Stomach (tissue), 9 donors: ENCODE results near the gene SLC18A3. TPM values are rescaled to one million over a fixed set of nuclear protein-coding genes. Genes with fewer than 3 reads are reported as not detected.

Experiments
- DNase-seq, 2 donors: peaks; one replicate each; pipeline versions ENCODE4 v3.0.0 to v3.0.0-alpha.2; 2013 to 2019
- H3K27ac ChIP-seq, 5 donors: fragments of 200-600 bp in 4 of 5; sonication (generic) in 4 of 5; one replicate each; pipeline ENCODE4 v1.5.1; 2013 to 2019; ENCODE audit warnings: mild to moderate bottlenecking in 1 of 5, moderate library complexity in 1 of 5
- H3K27me3 ChIP-seq, 3 donors: fragments of 200-600 bp; sonication (generic); one replicate each; pipeline ENCODE4 v1.5.1; 2017 to 2019; ENCODE audit warnings: mixed run types in 1 of 3
- H3K36me3 ChIP-seq, 4 donors: fragments of 200-600 bp; sonication (generic); 1 replicate in 3 of 4; 2 replicates in 1 of 4; pipeline ENCODE4 v1.5.1; 2016 to 2019
- H3K4me1 ChIP-seq, 4 donors: fragments of 200-600 bp; sonication (generic); one replicate each; pipeline ENCODE4 v1.5.1; 2016 to 2019
- H3K4me3 ChIP-seq, 4 donors: fragments of 200-600 bp; sonication (generic) in 3 of 4; one replicate each; pipeline ENCODE4 v1.5.1; 2016 to 2019; ENCODE audit warnings: mild to moderate bottlenecking in 1 of 4
- H3K9me3 ChIP-seq, 4 donors: fragments of 200-600 bp; sonication (generic); one replicate each; pipeline ENCODE4 v1.5.1; 2016 to 2019
- EP300 ChIP-seq: sonication (generic); formaldehyde crosslinking; IDR thresholded peaks from one replicate; pipeline ENCODE4 v1.6.1; 2017; ENCODE audit warnings: antibody characterized with exemption
- POLR2A ChIP-seq, 4 donors: fragments of 450-650 bp; IDR thresholded peaks; one replicate each; pipeline ENCODE4 v1.6.1; 2016; ENCODE audit warnings: antibody characterized with exemption in 4 of 4, control low read depth in 2 of 4, mild to moderate bottlenecking in 1 of 4, moderate library complexity in 1 of 4
- POLR2AphosphoS5 ChIP-seq, 3 donors: sonication (generic); formaldehyde crosslinking; IDR thresholded peaks; one replicate each; pipeline ENCODE4 v1.6.1; 2016; ENCODE audit warnings: antibody characterized with exemption in 3 of 3
- WGBS, 5 donors: extraction: QIAGEN DNeasy Blood & Tissue Kit in 3 of 5; methylation state at CpG; one replicate each; pipeline versions ENCODE4 v1.1.5 to v1.1.7; 2013 to 2018; 5-methylcytosine and 5-hydroxymethylcytosine counted together
- intact Hi-C: fragments of 100-400 bp; cut with DNase I; formaldehyde crosslinking; loops from one replicate; pipeline ENCODE4 v1.15.1; 2023; ENCODE audit warnings: low total_unique reads
- polyA plus RNA-seq, 3 donors: library from polyadenylated mRNA; stranded (reverse); fragments of 200-250 nt; gene quantifications; one replicate each; pipeline ENCODE4 v1.2.3, GENCODE V29; 2013
- total RNA-seq, 5 donors: library from RNA; depleted of rRNA; stranded (reverse); fragments of >200 nt; gene quantifications; one replicate each; pipeline versions ENCODE4 v1.1.0 to v1.2.3, GENCODE V29; 2014 to 2016
- TF ChIP-seq, protein P1 (sequence below), 7 experiments: fragments of 450-650 bp in 4 of 7; fragments of 200-600 bp in 3 of 7; sonication (generic) in 3 of 7; IDR thresholded peaks; one replicate each; pipeline ENCODE4 v1.5.1; 2016 to 2019; ENCODE audit warnings: antibody characterized with exemption in 7 of 7, control low read depth in 2 of 7, mild to moderate bottlenecking in 1 of 7
- donor health status: healthy with polysubstance abuse.
- donor health status: Bipolar disorder and iron deficiency.
- donor health status: healthy.

The SLC18A3 gene
- total and polyA plus RNA-seq, 8 donors = 0.20 to 0.73 TPM; not detected in 6

DNA sequence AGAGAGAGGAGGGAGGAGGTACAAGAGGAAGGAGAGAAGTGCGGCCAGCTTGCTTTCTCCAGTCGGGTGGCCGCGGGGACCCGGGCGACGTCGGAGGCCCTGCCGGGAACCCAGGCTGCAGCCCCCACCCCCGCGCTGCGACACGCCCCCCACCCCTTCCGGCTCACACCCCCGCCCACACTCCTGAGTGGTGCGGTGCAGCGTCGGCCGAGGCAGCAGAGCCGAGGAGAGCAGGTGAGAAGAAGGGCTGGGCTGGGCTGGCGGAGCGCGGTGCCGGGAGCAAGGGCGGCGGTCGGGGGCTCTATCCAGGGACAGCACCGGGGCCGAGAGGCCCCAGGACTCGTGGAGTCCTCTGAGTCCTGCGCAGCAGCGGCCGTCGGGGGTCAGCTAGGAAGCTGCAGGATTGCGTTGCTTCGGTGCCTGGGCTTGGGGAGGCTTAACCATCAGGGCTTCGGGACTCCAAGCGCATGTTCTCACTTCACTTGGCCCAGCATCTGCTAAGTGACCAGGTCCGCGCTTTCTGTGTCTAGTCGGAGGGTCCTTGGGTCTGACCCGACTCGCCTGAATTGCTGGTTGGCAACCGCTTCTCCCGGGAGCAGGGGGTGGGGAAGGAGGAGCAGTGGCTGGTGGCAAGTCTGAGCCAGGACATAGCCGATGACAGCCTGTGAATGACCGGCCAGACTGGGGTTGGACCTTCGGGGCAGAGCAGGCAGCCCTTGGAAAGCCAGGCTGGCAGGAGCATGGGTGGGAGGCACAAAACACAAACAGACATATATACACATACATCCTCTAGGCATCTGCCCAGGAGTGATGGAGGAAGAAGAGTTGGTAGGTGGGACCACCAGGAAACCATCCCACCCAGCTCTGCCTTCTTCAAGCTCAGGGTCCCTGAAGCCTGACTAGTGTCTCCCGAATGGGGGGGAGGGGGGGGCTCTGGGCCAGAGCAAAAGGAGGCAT, 4.4 kb downstream of the SLC18A3 start:
- WGBS, 5 donors = 4 to 8% (median 6%) methylated on average over 27 to 49 of the region's 49 CpGs
- DNase-seq = no peak
- H3K4me3 ChIP-seq = no peak overlapping the region
- H3K4me1 ChIP-seq = peaks cover 12 to 51% (median 25%) of the 10 kb centered on the region in 4 donors
- no peaks in the 10 kb centered on the region for H3K36me3 ChIP-seq
- peaks cover 42 to 100% (median 80%) of the 10 kb centered on the region in 3 donors for H3K27me3 ChIP-seq
- TF ChIP-seq EP300 (no peak), POLR2AphosphoS5 (IDR thresholded peaks at IDR 0.05) (no peak), POLR2A (IDR thresholded peaks at IDR 0.05) (no peak)
- TF ChIP-seq, protein P1, sequence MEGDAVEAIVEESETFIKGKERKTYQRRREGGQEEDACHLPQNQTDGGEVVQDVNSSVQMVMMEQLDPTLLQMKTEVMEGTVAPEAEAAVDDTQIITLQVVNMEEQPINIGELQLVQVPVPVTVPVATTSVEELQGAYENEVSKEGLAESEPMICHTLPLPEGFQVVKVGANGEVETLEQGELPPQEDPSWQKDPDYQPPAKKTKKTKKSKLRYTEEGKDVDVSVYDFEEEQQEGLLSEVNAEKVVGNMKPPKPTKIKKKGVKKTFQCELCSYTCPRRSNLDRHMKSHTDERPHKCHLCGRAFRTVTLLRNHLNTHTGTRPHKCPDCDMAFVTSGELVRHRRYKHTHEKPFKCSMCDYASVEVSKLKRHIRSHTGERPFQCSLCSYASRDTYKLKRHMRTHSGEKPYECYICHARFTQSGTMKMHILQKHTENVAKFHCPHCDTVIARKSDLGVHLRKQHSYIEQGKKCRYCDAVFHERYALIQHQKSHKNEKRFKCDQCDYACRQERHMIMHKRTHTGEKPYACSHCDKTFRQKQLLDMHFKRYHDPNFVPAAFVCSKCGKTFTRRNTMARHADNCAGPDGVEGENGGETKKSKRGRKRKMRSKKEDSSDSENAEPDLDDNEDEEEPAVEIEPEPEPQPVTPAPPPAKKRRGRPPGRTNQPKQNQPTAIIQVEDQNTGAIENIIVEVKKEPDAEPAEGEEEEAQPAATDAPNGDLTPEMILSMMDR (IDR thresholded peaks at IDR 0.05) = no peak
- peaks cover 0 to 11% (median 0%) of the 10 kb centered on the region in 4 donors for H3K9me3 ChIP-seq
- intact Hi-C loops = no loop called here
- H3K27ac ChIP-seq = no peak overlapping the region

DNA sequence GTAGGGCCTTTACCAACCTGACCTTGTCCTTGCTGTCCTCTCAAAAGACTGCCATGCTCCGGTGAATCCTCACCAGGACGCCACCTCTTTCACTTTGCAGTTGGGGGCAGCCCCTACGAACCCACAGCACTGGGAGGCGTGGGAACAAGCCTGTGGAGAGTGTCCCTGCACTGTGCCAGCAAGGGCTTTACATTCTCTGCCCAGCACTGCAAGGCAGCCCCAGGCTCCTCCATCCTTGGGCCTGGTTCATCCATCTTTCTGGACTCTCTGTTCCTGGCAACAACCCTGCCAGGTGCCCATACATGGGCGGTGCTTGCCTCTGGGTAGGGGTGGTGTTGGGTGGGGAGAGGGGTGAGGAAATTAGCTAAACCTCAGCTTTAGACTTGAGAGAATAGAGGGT, 5.1 kb downstream of the SLC18A3 start:
- Histone ChIP-seq H3K36me3 (no peaks in the 10 kb centered on the region), H3K27me3 (peaks cover 35 to 100% (median 77%) of the 10 kb centered on the region in 3 donors), H3K9me3 (peaks cover 0 to 11% (median 0%) of the 10 kb centered on the region in 4 donors), H3K4me1 (peaks cover 6 to 44% (median 19%) of the 10 kb centered on the region in 4 donors), H3K4me3 (no peak overlapping the region), H3K27ac (no peak overlapping the region)
- no peak for DNase-seq
- TF ChIP-seq POLR2AphosphoS5 (IDR thresholded peaks at IDR 0.05) (no peak), EP300 (no peak), POLR2A (IDR thresholded peaks at IDR 0.05) (no peak)
- TF ChIP-seq, protein P1 (IDR thresholded peaks at IDR 0.05) = no peak
- 55 to 72% (median 65%) methylated on average over 5 of the region's 5 CpGs for WGBS, 5 donors
- intact Hi-C loops = no loop called here

DNA sequence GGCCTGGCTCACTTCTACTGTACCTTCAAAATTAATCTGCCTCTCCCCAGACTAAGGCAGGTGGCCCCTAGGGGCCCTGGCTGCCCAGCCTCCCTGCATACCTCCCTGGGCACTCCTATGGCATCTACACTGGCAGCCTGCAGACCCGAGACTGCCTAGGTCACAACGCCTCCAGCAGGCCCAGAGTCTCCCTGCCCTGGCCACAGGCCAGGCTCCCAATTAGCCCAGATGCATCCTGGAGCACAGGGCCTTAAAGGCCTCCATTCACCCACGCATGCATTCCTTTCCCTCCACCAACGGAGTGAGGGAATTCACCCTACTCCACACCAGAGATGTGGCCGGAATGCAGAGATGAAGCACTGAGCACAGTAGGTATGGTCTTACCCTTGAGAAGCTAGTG, 5.6 kb downstream of the SLC18A3 start:
- H3K27me3 ChIP-seq = peaks cover 31 to 100% (median 72%) of the 10 kb centered on the region in 3 donors
- peaks cover under 1 to 39% (median 14%) of the 10 kb centered on the region in 4 donors for H3K4me1 ChIP-seq
- WGBS, 5 donors = 64 to 80% (median 69%) methylated on average over 5 of the region's 5 CpGs
- DNase-seq = no peak
- no peaks in the 10 kb centered on the region for H3K36me3 ChIP-seq
- intact Hi-C loops = no loop called here
- H3K4me3 ChIP-seq = no peak overlapping the region
- TF ChIP-seq POLR2A (IDR thresholded peaks at IDR 0.05) (no peak), POLR2AphosphoS5 (IDR thresholded peaks at IDR 0.05) (no peak), EP300 (no peak)
- TF ChIP-seq, protein P1 (IDR thresholded peaks at IDR 0.05) = no peak
- no peak overlapping the region for H3K27ac ChIP-seq
- peaks cover 0 to 11% (median 0%) of the 10 kb centered on the region in 4 donors for H3K9me3 ChIP-seq

DNA sequence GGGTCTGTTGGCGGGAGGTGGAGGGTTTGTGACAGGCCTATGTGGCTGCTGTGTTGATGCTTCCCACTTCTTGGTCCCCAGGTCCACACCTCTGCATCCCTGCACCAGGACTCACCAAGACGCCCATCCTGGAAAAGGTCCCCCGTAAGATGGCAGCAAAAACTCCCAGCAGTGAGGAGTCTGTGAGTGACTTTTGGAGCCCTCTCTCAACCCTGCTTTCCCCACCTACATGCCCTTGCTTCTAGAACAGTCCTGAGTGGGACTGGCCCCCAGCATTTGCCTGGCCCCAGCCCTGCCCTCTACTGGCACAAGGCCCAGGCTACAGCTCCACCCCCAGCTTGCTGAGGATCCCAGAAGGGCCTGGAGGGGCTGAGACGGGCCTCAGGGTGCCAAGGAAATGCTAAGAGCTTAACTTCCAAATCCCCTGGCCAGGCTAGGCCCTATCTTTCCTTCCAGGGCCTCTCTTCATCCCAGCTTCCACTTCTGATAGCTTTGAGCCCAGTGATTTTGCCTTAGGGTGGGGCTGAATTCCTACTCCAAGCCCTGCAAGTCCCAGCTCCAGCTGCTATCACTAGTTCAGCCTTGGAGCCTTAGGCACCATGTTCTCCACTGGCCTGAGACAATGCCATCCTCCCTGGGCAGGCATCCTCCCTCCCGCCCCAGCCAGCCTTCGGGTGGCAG, 6.5 kb downstream of the SLC18A3 start:
- no peak overlapping the region for H3K27ac ChIP-seq
- H3K27me3 ChIP-seq = peaks cover 24 to 96% (median 64%) of the 10 kb centered on the region in 3 donors
- no peak overlapping the region for H3K4me3 ChIP-seq
- no peak for TF ChIP-seq POLR2AphosphoS5 (IDR thresholded peaks at IDR 0.05)
- no peak for TF ChIP-seq POLR2A (IDR thresholded peaks at IDR 0.05)
- TF ChIP-seq EP300 = no peak
- TF ChIP-seq, protein P1 (IDR thresholded peaks at IDR 0.05) = no peak
- 47 to 75% (median 71%) methylated on average over 3 to 6 of the region's 6 CpGs for WGBS, 5 donors
- intact Hi-C loops = no loop called here
- no peak for DNase-seq
- peaks cover 0 to 7% (median 0%) of the 10 kb centered on the region in 4 donors for H3K9me3 ChIP-seq
- H3K36me3 ChIP-seq = no peaks in the 10 kb centered on the region
- peaks cover 0 to 31% (median 8%) of the 10 kb centered on the region in 4 donors for H3K4me1 ChIP-seq
